Stimulated activated CD8-positive, alpha-beta memory T cell treated with anti-CD3 and anti-CD28 coated beads, Interleukin-4, amount 100 ng/mL, for 1 hour (primary cell): ENCODE data around the gene BPTF.
"Not testable (repeated sequence)": the region's sequence is repeated elsewhere in the genome, so short reads cannot be mapped to it uniquely, and the experiment has no call there.

Experiments
- DNase-seq, 2 donors: peaks; one replicate each; pipeline ENCODE4 v3.0.0-alpha.2; 2020; ENCODE audit warnings: low read depth in 2 of 2, low spot score in 1 of 2

BPTF gene

GRCh38 chr17:67884741-67885140, 59.4 kb downstream of the BPTF start:
- no peak for DNase-seq

GRCh38 chr17:67891481-67892119, 66.3 kb downstream of the BPTF start:
- no peak for DNase-seq

GRCh38 chr17:67902511-67903231, 77.4 kb downstream of the BPTF start:
- no peak for DNase-seq

- not testable (repeated sequence) for DNase-seq
Measured at GRCh38 chr17:67905298-67905697, 80.0 kb downstream of the BPTF start.

- not testable (repeated sequence) for DNase-seq
Measured at GRCh38 chr17:67910117-67910803, 85.0 kb downstream of the BPTF start.

- no peak for DNase-seq
Measured at GRCh38 chr17:67911059-67911782, 85.9 kb downstream of the BPTF start.

- DNase-seq, result no peak
Measured at GRCh38 chr17:67912088-67912487, 86.8 kb downstream of the BPTF start.

- no peak for DNase-seq
Measured at GRCh38 chr17:67912656-67913055, 87.4 kb downstream of the BPTF start.

GRCh38 chr17:67920212-67920611, 94.9 kb downstream of the BPTF start:
- DNase-seq, result no peak

GRCh38 chr17:67922503-67922902, 97.2 kb downstream of the BPTF start:
- no peak for DNase-seq

GRCh38 chr17:67928842-67929241, 103.5 kb downstream of the BPTF start:
- DNase-seq, result not testable (repeated sequence)

- DNase-seq, result no peak
Measured at GRCh38 chr17:67931227-67931626, 105.9 kb downstream of the BPTF start.

- DNase-seq, result no peak
Measured at GRCh38 chr17:67942810-67943209, 117.5 kb downstream of the BPTF start.

GRCh38 chr17:67944035-67944434, 118.7 kb downstream of the BPTF start:
- DNase-seq, result no peak

- no peak for DNase-seq
Measured at GRCh38 chr17:67946513-67946912, 121.2 kb downstream of the BPTF start.

- no peak for DNase-seq
Measured at GRCh38 chr17:67947325-67947813, 122.1 kb downstream of the BPTF start.

GRCh38 chr17:67950945-67951344, 125.6 kb downstream of the BPTF start:
- DNase-seq, result no peak

GRCh38 chr17:67959510-67959909, 134.2 kb downstream of the BPTF start:
- no peak for DNase-seq

- not testable (repeated sequence) for DNase-seq
Measured at GRCh38 chr17:67960276-67960675, 135.0 kb downstream of the BPTF start.

- DNase-seq, result not testable (repeated sequence)
Measured at GRCh38 chr17:67962156-67962555, 136.9 kb downstream of the BPTF start.

GRCh38 chr17:67963145-67963572, 137.9 kb downstream of the BPTF start:
- DNase-seq, result peak; percentile 45 to 52
